Measurements from ENCODE around the gene MYBPC1. TPM values are rescaled to one million over a fixed set of nuclear protein-coding genes. Genes with fewer than 3 reads are reported as not detected.

The MYBPC1 gene
- total and polyA plus RNA-seq, 9 of the 15 experiments (the other 6 are each of a cell fraction or from before 2014, with no cell fraction given) = not detected

GRCh38 chr12:101597164-101597563 lies 2.4 kb downstream of the MYBPC1 start (continued):
- no peak for TF ChIP-seq REST (IDR thresholded peaks at IDR 0.05; ENCODE audit: borderline replicate concordance)
- TF ChIP-seq REST (CRISPR knock-in tag; IDR thresholded peaks at IDR 0.05; ENCODE audit: low read depth) = no peak

GRCh38 chr12:101598483-101598882 lies 3.7 kb downstream of the MYBPC1 start:
- Histone ChIP-seq H3K4me3 (no peak overlapping the region), H3K79me2 (ENCODE audit: control insufficient read depth, insufficient read depth, low read length) (no peaks in the 10 kb centered on the region), H2AFZ (ENCODE audit: low read depth, low read length) (no peak overlapping the region), H4K20me1 (replicated peaks; ENCODE audit: control insufficient read depth, insufficient read depth, low read length) (no peaks in the 10 kb centered on the region), H3K9me1 (ENCODE audit: control insufficient read depth, insufficient read depth, low read length) (no peaks in the 10 kb centered on the region), H3K9ac (ENCODE audit: insufficient read depth in 1 of 2, low read depth in 2 of 2, low read length in 2 of 2) (no peak overlapping the region), H3K4me2 (ENCODE audit: insufficient read depth, low read length) (no peak overlapping the region), H3K27me3 (ENCODE audit: control insufficient read depth in 2 of 2, insufficient read depth in 2 of 2, low read length in 2 of 2) (no peaks in the 10 kb centered on the region; a peak in 1 of 5 replicates), H3K27ac (ENCODE audit: extremely low read depth, low read depth, low read length) (no peak overlapping the region), H3K36me3 (ENCODE audit: control insufficient read depth, insufficient read depth, low read length) (no peaks in the 10 kb centered on the region), H3K4me1 (replicated peaks in 1 of 2; ENCODE audit: control insufficient read depth in 2 of 2, insufficient read depth in 2 of 2, low read length in 2 of 2) (no peaks in the 10 kb centered on the region), H3K9me3 (replicated peaks; ENCODE audit: control insufficient read depth, insufficient read depth, low read depth, low read length) (no peaks in the 10 kb centered on the region)
- ATAC-seq = no peak
- no TSS peak for BruUV-seq (replicated peaks)
- WGBS (ENCODE audit: insufficient coverage, low coverage, missing lambda C conversion rate) = 0% methylated on average over 3 of the region's 3 CpGs
- POLR2A ChIA-PET = interaction anchor here (0.6 kb wide), 1 partner anchor 1054 kb away, joined by 3 read pairs; no protein-coding TSS in a partner anchor
- TF ChIP-seq TCFL5 (CRISPR knock-in tag; conservative IDR thresholded peaks at IDR 0.05) (no peak), ZC3H8 (IDR thresholded peaks at IDR 0.05) (no peak), CBFA2T2 (conservative IDR thresholded peaks at IDR 0.05) (no peak), MAFK (IDR thresholded peaks at IDR 0.05; ENCODE audit: low read length) (no peak), MCM7 (IDR thresholded peaks at IDR 0.05) (no peak), SMARCE1 (IDR thresholded peaks at IDR 0.05) (no peak), MCM3 (IDR thresholded peaks at IDR 0.05) (no peak), ATF7 (IDR thresholded peaks at IDR 0.05) (no peak), E2F1 (CRISPR knock-in tag; IDR thresholded peaks at IDR 0.05) (no peak)
- CTCF ChIA-PET (ENCODE audit: low intra/inter-chr PET ratio) = no interaction called here
- DNase-seq (ENCODE audit: extremely low read depth in 1 of 4, low spot score in 3 of 4) = no peak
- FAIRE-seq = no peak
- in situ Hi-C loops (cut with MboI) (no loop called here), intact Hi-C loops (cut with micrococcal nuclease) (no loop called here)

Data from K562 (cell line).